Upper lobe of left lung (tissue), 6 donors: Measurements from ENCODE around the gene GNAT3. TPM values are rescaled to one million over a fixed set of nuclear protein-coding genes. Genes with fewer than 3 reads are reported as not detected.

Experiments
- ATAC-seq, 2 donors: fragments of 200-7000 bp; cut with Tn5 transposase; one replicate each; pipeline ENCODE4 v1.9.1; 2022; ENCODE audit warnings: mild to moderate bottlenecking in 2 of 2, moderate library complexity in 2 of 2; ENCODE audit not compliant: low FRiP score in 2 of 2
- DNase-seq, 2 donors: peaks; one replicate each; pipeline ENCODE4 v3.0.0-alpha.2; 2019 to 2020
- H3K27ac ChIP-seq, 4 donors: fragments of 200-600 bp; sonication (generic); one replicate each; pipeline ENCODE4 v1.5.1; 2016 to 2019
- H3K27me3 ChIP-seq, 4 donors: fragments of 200-600 bp; sonication (generic); one replicate each; pipeline ENCODE4 v1.5.1; 2017 to 2019
- H3K36me3 ChIP-seq, 4 donors: fragments of 200-600 bp; sonication (generic); one replicate each; pipeline ENCODE4 v1.5.1; 2016 to 2019
- H3K4me1 ChIP-seq, 4 donors: fragments of 200-600 bp; sonication (generic); one replicate each; pipeline ENCODE4 v1.5.1; 2018 to 2019
- H3K4me3 ChIP-seq, 4 donors: fragments of 200-600 bp; sonication (generic); one replicate each; pipeline ENCODE4 v1.5.1; 2017 to 2019; ENCODE audit warnings: mild to moderate bottlenecking in 2 of 4, moderate library complexity in 1 of 4
- H3K9me3 ChIP-seq, 4 donors: fragments of 200-600 bp; sonication (generic); one replicate each; pipeline ENCODE4 v1.5.1; 2018 to 2019
- CTCF ChIP-seq, 6 experiments: fragments of 450-650 bp in 4 of 6; fragments of 200-600 bp in 2 of 6; sonication (generic) in 2 of 6; IDR thresholded peaks; one replicate each; pipeline ENCODE4 v1.5.1; 2016 to 2019; ENCODE audit warnings: antibody characterized with exemption in 6 of 6
- EP300 ChIP-seq, 4 donors: sonication (generic); formaldehyde crosslinking; IDR thresholded peaks; one replicate each; pipeline ENCODE4 v1.5.1; 2017; ENCODE audit warnings: antibody characterized with exemption in 4 of 4, control low read depth in 2 of 4
- POLR2A ChIP-seq, 4 donors: fragments of 450-650 bp; IDR thresholded peaks; one replicate each; pipeline ENCODE4 v1.5.1; 2016 to 2017; ENCODE audit warnings: antibody characterized with exemption in 4 of 4, mild to moderate bottlenecking in 2 of 4
- POLR2AphosphoS5 ChIP-seq, 2 donors: sonication (generic); formaldehyde crosslinking; IDR thresholded peaks; one replicate each; pipeline ENCODE4 v1.5.1; 2017; ENCODE audit warnings: antibody characterized with exemption in 2 of 2
- WGBS, 2 donors: methylation state at CpG; one replicate each; pipeline ENCODE4 v1.1.5; 2017 to 2018; 5-methylcytosine and 5-hydroxymethylcytosine counted together
- total RNA-seq, 6 donors: library from RNA; depleted of rRNA in 4 of 6; stranded (reverse); fragments of >200 nt in 4 of 6; gene quantifications; one replicate each; pipeline versions ENCODE4 v1.1.0 to v1.2.1, GENCODE V29; 2016 to 2021
- donor health status: DM: no; HTN: no; CAD: no; lungs with moderate emphysema.
- donor health status: DM: no; HTN: yes; CAD: no; lungs with severe emphysema.

The GNAT3 gene
- total RNA-seq, 6 donors from 2014 or later, result not detected

GRCh38 chr7:80499350-80499953 is 12.4 kb downstream of the GNAT3 start:
- H3K9me3 ChIP-seq, result no peaks in the 10 kb centered on the region
- 50 to 51% methylated on average over 1 of the region's 1 CpG for WGBS, 2 donors
- peak; percentile 88 to 89 for ATAC-seq
- peaks cover 8 to 19% (median 8%) of the 10 kb centered on the region in 4 donors for H3K4me1 ChIP-seq
- H3K27ac ChIP-seq, result peak overlapping the region; percentile 1 to 69 (median 42)
- peak in 1 of 2 donors; percentile 74 for DNase-seq
- H3K36me3 ChIP-seq, result no peaks in the 10 kb centered on the region
- no peaks in the 10 kb centered on the region for H3K27me3 ChIP-seq
- no peak overlapping the region for H3K4me3 ChIP-seq
- TF ChIP-seq EP300 (IDR thresholded peaks at IDR 0.05), result peak in 1 of 4 donors; percentile 41
- no peak for TF ChIP-seq CTCF (IDR thresholded peaks at IDR 0.05)
- no peak for TF ChIP-seq POLR2A (IDR thresholded peaks at IDR 0.05)
- TF ChIP-seq POLR2AphosphoS5 (IDR thresholded peaks at IDR 0.05), result peak; percentile 25 to 44

GRCh38 chr7:80498481-80499349 is 13.1 kb downstream of the GNAT3 start:
- 66 to 68% methylated on average over 4 of the region's 4 CpGs for WGBS, 2 donors
- no peaks in the 10 kb centered on the region for H3K27me3 ChIP-seq
- no peaks in the 10 kb centered on the region for H3K36me3 ChIP-seq
- H3K9me3 ChIP-seq, result no peaks in the 10 kb centered on the region
- TF ChIP-seq POLR2AphosphoS5 (IDR thresholded peaks at IDR 0.05) (no peak), EP300 (IDR thresholded peaks at IDR 0.05) (peak in 2 of 4 donors; percentile 53 to 54)
- peak overlapping the region; percentile 1 to 68 (median 42) for H3K27ac ChIP-seq
- peak in 1 of 2 donors; percentile 51 for ATAC-seq
- no peak overlapping the region for H3K4me3 ChIP-seq
- peaks cover 8 to 19% (median 8%) of the 10 kb centered on the region in 4 donors for H3K4me1 ChIP-seq
- no peak for DNase-seq

GRCh38 chr7:80496586-80496985 is 15.3 kb downstream of the GNAT3 start:
- H3K36me3 ChIP-seq, result no peaks in the 10 kb centered on the region
- ATAC-seq (no peak), DNase-seq (no peak)
- H3K4me3 ChIP-seq, result no peak overlapping the region
- no peaks in the 10 kb centered on the region for H3K27me3 ChIP-seq
- H3K9me3 ChIP-seq, result no peaks in the 10 kb centered on the region
- no peak for TF ChIP-seq EP300 (IDR thresholded peaks at IDR 0.05)
- TF ChIP-seq CTCF (IDR thresholded peaks at IDR 0.05), result no peak
- TF ChIP-seq POLR2A (IDR thresholded peaks at IDR 0.05), result no peak
- no peak for TF ChIP-seq POLR2AphosphoS5 (IDR thresholded peaks at IDR 0.05)
- no peak overlapping the region for H3K27ac ChIP-seq
- H3K4me1 ChIP-seq, result peaks cover 8 to 19% (median 8%) of the 10 kb centered on the region in 4 donors
- WGBS, 2 donors, result 91 to 94% methylated on average over 3 of the region's 3 CpGs

GRCh38 chr7:80493121-80493849 is 18.6 kb downstream of the GNAT3 start:
- ATAC-seq, result no peak
- no peak overlapping the region for H3K4me3 ChIP-seq
- H3K27me3 ChIP-seq, result no peaks in the 10 kb centered on the region
- H3K27ac ChIP-seq, result no peak overlapping the region
- 91 to 98% methylated on average over 1 of the region's 1 CpG for WGBS, 2 donors
- H3K36me3 ChIP-seq, result no peaks in the 10 kb centered on the region
- TF ChIP-seq POLR2AphosphoS5 (IDR thresholded peaks at IDR 0.05) (no peak), EP300 (IDR thresholded peaks at IDR 0.05) (no peak), POLR2A (IDR thresholded peaks at IDR 0.05) (no peak), CTCF (IDR thresholded peaks at IDR 0.05) (no peak)
- DNase-seq, result no peak
- H3K4me1 ChIP-seq, result peaks cover 0 to 5% (median 2%) of the 10 kb centered on the region in 4 donors
- no peaks in the 10 kb centered on the region for H3K9me3 ChIP-seq

GRCh38 chr7:80491462-80491861 is 20.4 kb downstream of the GNAT3 start:
- 90 to 96% methylated on average over 4 of the region's 4 CpGs for WGBS, 2 donors
- ATAC-seq, result no peak
- Histone ChIP-seq H3K27ac (no peak overlapping the region), H3K27me3 (no peaks in the 10 kb centered on the region), H3K4me1 (peaks cover 0 to 4% (median 0%) of the 10 kb centered on the region in 4 donors), H3K4me3 (no peak overlapping the region), H3K9me3 (no peaks in the 10 kb centered on the region), H3K36me3 (no peaks in the 10 kb centered on the region)
- DNase-seq, result no peak
- TF ChIP-seq EP300 (IDR thresholded peaks at IDR 0.05) (no peak), CTCF (IDR thresholded peaks at IDR 0.05) (no peak), POLR2AphosphoS5 (IDR thresholded peaks at IDR 0.05) (no peak), POLR2A (IDR thresholded peaks at IDR 0.05) (no peak)
